Measurements from ENCODE around the gene VKORC1. TPM values are rescaled to one million over a fixed set of nuclear protein-coding genes. Genes with fewer than 3 reads are reported as not detected.

VKORC1 gene
- total RNA-seq, 4 donors from 2014 or later = 53.3 to 129 (median 94.6) TPM

DNA sequence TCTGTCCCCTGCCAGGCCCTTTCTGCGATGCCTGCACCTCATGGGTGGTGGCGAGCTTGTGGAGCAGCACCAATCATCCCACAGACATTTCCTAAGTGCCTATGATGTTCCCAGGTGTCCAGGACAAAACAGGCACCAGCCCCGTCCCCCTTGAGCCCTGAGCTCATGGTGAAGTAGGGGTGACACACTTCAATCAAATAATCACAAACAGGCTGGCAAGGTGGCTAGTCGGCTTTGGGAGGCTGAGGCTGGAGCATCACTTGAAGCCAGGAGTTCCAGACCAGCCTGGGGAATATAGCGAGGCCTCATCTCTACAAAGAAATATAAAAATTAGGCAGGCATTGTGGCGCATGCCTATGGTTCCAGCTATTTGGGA lies 41.7 kb upstream of the VKORC1 start:
- TF ChIP-seq, protein P1, sequence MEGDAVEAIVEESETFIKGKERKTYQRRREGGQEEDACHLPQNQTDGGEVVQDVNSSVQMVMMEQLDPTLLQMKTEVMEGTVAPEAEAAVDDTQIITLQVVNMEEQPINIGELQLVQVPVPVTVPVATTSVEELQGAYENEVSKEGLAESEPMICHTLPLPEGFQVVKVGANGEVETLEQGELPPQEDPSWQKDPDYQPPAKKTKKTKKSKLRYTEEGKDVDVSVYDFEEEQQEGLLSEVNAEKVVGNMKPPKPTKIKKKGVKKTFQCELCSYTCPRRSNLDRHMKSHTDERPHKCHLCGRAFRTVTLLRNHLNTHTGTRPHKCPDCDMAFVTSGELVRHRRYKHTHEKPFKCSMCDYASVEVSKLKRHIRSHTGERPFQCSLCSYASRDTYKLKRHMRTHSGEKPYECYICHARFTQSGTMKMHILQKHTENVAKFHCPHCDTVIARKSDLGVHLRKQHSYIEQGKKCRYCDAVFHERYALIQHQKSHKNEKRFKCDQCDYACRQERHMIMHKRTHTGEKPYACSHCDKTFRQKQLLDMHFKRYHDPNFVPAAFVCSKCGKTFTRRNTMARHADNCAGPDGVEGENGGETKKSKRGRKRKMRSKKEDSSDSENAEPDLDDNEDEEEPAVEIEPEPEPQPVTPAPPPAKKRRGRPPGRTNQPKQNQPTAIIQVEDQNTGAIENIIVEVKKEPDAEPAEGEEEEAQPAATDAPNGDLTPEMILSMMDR (IDR thresholded peaks at IDR 0.05; ENCODE audit: low read depth) = no peak

DNA sequence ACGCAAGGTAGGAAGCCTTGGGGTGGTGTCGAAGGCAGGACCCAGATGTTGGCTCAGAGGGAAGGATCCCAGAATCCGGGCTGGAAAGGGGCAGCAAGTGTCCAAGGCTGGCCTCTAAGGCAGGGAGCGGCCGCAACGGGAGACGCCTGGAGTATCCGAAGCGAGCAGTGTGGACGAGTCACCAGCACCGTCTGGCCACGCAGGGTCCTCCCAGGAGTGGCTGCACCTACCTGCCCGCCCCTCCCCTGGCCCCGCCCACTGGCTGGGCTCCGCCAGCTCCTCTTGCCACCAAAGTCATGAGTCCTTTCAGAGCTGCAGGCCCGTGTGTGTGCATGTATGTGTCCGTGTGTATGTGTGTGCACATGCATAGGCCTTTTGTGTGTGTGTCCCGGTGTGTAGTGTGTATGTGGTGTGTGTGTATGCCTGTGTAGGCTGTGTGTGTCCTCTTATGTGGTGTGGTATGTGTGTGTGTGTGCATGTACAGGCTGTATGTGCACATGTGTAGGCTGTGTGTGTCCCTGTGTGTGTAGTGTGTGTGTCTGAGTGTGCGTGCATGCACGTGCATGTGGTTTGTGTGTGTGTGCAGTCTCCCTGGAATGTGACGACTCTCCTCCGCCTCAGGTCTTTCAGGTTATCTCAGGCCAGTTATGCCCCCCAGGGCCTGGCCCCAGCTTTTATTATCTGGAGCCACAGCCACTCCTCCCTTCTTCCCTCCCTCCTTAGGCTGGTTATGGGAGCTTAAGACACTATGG lies 41.1 kb upstream of the VKORC1 start, which contains the start of gene PRSS8:
Gene PRSS8 (minus strand): TSS at position 193 of the 752 bp plus-strand sequence. CDS start 229 bp downstream, outside the sequence.
- TF ChIP-seq, protein P1 (IDR thresholded peaks at IDR 0.05; ENCODE audit: low read depth) = no peak

DNA sequence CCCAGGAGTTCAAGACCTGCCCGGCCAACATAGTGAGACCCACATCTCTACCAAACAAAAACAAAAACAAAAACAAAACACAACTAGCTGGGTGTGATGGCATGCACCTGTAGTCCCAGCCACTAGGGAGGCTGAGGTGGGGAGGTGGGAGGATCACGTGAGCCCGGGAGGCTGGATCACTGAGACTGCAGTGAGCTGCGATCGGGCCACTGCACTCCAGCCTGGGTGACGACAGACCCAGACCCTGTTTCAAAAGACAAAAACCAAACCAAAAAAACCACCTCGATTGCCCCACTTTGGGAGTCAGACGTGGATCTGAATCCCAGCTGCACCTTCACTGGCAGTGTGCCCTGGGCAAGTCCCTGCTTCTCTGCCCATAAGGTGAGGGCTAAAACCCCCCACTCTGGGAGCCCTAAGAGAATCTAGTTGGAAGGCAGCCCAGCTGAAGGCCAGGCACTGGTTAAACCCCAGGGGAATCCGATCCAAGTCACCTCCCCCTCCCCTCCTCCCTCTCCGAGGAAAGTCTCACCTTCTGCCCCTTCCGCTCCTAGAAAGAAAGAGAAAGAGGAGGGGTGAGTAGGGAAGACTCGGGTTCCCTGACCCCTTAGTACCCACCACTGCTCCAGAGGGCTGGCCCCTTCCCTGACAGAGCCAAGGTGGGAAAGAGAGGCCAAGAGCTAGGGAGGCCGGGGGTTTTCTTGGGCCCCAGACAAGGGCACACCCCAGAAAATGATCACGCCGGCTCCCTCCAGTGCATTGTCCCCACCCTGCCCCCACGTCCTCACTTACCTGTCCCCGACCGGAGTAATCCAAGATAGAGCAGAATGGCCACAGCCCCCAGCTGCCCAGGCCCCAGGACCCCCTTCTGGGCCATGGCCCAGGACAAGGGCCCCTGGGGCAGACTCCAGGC lies 40.3 kb upstream of the VKORC1 start:
- TF ChIP-seq, protein P1 (IDR thresholded peaks at IDR 0.05; ENCODE audit: low read depth) = no peak

DNA sequence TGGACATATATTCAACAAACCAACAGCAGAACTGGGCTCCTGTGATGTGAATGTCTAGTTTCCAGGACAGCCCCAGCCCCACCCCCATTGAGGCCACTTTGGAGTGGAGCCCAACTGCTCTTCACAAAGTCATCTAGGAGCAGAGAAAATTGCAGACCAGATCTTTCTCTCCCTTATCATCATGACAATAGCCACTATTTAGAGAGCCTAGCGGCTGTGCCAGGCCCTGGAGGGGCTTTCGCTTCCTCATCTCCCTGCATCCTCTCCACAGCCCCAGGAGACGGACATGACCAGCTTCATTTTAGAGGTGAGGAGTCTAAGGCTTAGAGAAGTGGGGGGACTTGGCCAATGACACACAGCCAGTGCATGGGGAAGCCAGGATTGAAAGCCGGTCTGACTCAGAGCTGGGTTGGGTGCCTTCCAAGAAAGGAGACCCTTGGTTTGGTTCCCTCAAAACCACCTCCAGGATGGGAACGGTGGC lies 39.5 kb upstream of the VKORC1 start:
- TF ChIP-seq, protein P1 (IDR thresholded peaks at IDR 0.05; ENCODE audit: low read depth) = no peak

DNA sequence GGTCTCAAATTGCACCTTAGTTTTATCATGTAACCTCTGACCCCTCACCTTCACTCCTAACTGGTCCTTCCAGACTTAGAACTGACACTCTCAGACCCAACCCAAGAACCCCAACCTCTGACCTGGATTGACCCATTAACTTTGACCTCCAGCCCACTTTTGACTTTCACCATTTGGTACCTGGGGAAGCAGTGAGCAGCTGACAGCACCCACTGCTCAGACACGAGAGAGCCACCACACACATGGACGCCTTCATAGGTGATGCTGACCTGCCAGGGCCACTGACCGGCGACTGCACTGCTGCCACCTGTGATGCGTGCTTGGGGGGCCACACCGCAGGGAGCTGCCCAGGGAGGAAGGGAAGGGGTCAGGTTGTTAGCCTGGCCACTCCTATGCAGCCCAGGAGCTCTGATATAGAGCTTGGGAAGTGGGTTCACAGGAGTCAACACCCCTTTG lies 38.5 kb upstream of the VKORC1 start:
- TF ChIP-seq, protein P1 (IDR thresholded peaks at IDR 0.05; ENCODE audit: low read depth) = no peak

DNA sequence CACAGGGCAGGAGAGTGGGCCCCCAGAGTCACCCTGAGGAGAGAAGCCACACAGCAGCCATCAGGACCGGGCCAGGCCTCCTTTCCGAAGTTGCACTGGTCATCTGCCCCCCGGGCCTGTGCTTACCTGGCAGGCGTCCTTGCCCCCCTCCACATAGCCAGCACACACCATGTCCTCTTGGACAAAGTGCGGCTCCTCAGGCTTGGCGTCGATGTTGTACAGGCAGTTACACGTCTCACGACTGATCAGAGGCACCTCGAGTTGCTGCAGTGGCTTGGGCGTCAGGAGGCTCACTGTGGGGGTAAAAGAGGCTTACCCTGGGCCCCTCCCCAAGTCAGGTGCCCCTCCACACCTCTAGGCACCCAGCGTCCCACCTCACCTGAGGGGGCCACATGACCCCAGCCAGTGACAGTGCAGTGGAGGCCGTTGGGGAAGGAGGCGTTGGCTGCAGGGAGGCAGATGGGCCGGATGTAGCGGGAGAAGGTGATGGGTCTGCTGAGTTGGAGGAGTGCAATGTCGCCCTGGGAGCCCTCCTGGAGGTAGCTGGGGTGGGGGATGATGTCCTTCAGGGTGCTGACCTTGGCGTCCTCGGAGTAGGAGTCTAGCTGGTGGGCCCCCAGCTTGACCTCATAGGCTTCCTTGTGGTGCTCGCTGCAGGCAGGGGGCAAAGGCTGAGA lies 37.8 kb upstream of the VKORC1 start:
- TF ChIP-seq, protein P1 (IDR thresholded peaks at IDR 0.05; ENCODE audit: low read depth) = no peak

All from subcutaneous adipose tissue (tissue), 4 donors.